Measurements from ENCODE around the gene ALDOA.
"Not testable (repeated sequence)": the region's sequence is repeated elsewhere in the genome, so short reads cannot be mapped to it uniquely, and the experiment has no call there.

Gene ALDOA

DNA sequence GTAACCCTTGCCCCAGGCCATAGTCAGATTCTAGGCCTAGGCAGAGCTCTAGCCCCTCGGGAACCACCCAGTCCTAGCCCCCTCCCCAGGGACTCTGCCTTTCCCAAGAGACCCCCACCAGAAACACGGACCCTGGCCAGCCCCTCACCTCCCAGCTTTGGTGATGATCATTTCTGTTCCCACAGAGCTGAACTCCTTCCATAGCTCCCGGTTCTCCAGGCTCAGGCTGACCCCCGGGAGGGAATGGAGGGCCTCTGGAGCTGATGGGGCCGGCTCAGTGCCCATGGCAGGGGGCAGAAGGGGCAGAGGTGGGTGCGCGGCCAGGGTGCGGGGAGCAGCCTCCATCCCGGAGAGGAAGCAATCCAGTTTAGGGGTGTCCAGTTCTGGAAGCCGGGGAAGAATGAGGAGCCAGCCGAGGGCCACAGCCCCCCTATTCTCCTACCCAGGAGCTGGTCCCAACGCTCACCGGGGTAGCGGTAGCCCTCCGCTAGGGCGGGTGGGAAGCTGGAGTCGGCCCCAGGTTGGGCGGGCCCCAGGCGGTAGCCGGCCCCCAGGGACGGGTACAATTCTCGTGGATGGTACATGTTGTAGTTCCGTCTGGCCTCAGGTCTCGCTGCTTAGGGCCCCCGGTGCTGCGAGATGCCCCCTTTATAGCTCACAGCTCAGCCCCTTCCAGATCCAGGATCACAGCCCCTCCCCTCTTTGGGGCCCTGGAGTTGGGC lies 25.2 kb downstream of the ALDOA start:
- DNase-seq (ENCODE audit: low read depth), result no peak

DNA sequence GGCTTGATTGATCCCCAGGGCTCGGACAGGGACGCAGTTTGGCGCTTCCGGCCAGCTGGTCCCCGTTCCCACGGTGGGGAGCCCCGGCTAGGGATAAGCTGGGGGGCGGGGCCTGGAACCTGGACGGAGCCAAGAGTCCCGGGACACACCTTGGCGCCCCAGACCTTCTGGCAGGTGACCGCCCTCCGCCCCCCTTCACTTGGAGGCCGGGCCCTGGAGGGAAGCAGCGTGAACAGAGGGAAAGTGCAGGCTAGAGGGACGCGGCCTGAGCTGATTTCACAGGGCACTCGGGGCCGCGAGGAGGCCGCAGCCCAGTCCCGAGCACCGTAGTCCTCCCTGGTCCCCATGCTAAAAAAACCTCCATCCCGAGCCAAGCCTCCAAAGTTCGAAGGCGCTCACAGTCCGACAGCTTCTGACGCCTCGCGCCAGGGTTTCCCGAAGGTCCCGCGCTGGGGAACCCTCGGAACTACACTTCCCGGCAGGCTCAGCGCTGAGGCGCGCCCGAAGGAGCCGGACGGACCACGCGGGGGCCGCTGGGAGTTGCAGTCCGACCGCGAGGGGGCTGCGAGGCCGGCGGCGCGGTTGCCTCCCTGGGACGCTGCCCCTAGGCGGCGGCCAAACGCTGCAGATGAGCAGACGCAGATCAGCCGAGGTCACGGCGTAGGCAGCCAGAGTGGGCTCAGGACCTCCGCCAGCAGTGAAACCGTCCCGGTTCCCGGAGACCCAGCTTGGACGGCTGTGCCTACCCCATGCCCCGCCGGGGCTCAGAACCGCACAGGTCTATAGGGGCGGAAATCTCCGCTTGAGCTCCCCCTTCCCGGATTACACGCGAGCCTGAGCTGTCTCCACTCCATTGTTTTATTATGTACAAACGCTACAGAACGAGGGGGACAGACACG lies 26.2 kb downstream of the ALDOA start, which contains the start of gene TBX6:
Gene TBX6, minus strand, starts transcription at position 451 of the 899 bp plus-strand sequence. CDS start 731 bp downstream, outside the sequence.
- DNase-seq (ENCODE audit: low read depth), result peak; percentile 91

DNA sequence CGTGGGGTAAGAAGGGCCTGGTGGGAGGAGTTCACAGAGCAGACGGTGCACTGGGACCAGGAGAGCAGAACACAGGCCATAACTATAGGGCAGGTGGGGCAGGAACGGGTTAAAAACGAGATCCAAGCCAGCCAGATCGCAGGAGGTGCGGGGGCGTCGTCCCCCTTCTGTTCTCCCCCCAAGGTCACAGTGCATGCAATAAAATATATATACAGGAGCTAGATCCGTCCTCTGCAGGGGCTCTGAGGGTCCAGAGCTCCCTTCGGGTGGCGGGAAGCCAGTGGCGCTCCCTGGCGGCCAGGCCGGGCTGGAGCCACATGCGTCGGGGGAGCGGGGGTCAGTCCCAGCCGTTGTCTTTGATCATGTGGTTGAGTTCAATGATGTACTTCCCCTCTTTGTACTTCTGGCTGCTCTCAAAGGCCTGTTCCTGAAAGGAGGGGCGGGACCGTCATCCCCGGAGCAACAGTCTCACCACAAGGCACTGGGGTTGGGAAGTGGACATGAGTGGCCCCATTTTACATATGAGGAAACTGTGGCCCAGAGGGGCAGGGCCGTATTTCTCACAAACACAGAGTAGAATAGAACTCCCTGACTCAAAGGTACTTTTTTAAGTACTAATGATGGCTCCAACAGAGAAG lies 26.9 kb downstream of the ALDOA start:
- DNase-seq (ENCODE audit: low read depth), result peak; percentile 37

DNA sequence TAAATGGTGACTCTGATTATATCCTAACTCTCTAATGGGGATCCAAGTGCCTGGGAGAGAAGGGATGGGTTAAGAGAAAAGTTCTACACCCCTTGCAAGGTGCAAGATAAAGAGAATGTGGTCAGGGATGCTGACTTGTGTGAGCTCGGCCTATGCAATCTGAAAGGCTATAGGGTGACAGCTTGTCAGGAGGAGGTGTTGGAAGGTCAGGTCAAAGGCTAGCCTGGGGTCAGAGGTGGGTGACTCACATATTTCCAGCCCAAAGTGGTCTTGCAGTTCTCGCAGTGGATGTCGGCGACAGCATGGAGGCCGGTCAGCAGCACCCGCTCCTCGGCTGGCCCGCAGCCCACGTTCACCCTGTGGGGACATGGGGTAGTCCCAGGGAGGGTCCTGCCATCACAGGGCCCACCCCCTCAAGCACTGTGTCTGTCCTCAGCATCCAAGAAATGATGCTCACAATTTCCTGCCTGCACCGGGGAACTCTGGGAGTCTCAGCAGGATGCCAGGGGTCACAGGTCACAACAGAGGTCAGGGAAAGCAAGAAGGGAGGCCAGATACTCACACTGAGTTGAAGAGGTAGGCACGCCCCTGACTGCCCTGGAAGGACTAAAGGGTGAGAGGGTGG lies 29.1 kb downstream of the ALDOA start:
- no peak for DNase-seq (ENCODE audit: low read depth)

DNA sequence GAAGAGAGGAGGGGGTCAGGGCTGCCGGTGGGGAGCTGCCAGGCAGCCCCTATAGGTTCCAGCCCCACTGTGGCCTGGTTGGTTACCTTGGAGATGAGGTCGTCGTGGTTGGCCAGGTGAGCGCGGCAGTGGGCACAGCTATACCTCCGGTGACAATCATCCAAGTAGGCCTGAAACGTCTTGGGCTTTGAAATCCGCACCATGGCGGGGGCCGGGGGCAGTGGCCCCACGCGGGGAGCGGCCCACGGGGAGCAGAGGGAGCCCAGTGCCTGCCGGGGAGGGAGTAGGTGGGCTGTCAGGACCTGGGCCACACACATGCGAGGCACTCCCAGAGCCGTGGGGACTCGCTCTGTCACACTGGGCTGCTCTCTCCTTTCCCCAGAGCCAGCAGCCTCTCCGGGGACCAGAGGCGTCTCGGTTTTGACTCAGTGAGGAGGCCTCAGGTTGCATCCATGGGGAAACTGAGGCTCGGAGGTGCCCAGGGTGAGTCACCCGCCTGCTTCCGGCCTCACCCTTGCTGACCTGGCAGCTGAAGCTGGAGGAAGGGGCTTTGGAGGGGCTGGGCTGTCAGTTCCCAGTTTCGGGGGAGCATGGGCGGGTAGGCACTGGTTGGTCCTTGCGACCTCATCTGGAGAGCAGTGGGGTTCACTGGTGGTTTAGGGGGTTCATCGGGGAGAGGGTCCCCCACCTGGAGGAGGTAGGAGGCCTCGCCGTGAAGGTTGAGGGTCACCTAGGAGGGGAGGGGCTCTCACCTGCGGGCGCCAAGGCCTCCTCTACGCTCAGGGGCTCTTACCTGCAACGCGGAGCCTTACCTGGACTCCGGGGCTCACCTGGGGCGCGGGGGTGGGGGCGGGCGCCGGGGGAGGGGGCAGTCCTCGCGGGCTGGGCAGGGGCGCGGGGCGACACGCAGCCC lies 29.9 kb downstream of the ALDOA start:
- no peak for DNase-seq (ENCODE audit: low read depth)

DNA sequence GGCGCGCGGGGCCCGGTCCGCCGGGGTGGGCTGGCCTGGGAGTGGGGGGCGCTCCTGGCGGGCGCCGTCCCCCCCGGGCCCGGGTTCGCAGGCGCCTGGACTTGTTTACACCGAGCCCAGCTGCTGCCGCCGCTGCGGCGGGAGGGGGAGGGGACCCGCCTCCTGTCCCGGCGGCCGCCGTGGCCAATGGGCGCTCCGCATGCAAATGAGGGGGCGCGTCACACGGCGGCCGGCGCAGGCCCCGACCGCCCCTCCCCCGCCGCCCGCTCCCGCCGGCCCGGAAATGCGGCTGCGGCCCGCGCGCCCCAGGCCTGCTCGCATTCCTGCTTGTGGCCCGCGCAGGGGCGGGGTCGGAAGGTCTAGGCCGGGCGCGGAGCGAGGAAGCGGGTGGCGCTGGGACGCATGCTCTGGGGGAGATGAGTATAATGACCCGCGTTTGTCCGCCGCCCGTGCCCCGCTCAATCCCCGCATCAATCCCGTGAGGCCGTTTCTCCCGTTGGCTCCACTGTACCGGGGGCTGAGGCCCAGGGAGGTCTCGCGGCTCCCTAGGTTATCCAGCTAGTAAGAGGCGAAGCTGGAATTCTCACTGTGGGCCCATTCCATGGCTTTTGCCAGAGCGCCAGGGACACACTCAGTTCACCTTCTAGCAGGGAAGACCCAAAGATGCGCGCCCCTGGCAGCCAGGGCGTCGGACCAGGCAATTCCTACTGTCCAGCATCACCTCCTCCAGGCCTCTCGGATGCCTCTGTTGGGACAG lies 30.7 kb downstream of the ALDOA start, which contains the start of gene YPEL3:
Gene YPEL3, minus strand, starts transcription at position 109 of the 757 bp plus-strand sequence. CDS start 731 bp downstream, outside the sequence.
- peak; percentile 86 for DNase-seq (ENCODE audit: low read depth)

DNA sequence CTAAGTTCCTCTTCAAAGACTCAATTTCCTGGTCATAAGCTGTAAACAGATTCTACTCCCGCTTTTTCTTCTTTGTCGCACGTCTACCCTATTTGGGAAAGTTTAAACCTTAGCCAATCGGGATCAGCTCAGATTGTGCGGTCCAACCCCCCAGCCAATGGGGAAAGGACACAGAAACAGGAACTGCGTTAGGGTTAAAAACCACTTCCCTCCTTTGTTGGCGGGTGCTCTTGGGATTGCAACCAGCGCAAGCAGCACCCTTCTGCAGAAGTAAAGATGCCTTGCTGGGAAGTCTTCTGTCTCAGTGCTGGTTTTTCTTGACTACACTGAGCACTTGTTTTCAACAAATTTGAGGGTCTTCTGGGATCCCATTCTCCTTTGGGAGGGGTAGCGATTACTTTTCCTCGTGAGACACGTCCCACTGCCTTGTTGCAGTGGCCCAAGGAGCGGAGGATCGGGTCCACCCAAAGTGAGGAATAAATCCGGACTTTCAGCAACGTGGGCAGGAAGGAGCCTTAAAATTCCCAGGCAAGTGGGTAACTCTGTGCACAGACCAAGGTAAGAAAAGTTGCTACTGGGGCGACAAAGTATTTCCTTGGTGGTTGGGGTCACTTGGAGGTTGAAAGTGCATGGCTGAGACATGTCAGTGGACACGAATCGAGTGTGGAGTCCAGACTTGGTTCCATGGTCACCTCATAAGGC lies 31.5 kb downstream of the ALDOA start:
- no peak for DNase-seq (ENCODE audit: low read depth)

DNA sequence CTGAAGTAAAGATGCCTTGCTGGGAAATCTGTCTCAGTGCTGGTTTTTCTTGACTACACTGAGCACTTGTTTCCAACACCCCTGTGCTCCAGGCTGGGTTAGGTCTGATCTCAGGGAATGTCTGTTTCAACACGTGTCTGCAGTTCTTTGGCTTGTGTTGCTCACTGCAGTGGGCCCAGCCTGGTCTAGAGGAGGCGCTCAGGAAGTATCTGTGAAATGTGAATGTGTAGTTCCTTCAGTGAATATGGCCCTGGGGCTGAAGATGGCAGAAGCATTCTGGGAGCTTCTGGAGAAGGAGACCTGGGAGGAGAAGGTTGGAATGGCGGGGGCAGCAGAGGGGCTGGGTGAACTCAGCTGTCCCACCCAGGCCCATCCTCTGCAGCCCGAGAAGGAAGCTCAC lies 38.5 kb downstream of the ALDOA start:
- DNase-seq (ENCODE audit: low read depth), result no peak

DNA sequence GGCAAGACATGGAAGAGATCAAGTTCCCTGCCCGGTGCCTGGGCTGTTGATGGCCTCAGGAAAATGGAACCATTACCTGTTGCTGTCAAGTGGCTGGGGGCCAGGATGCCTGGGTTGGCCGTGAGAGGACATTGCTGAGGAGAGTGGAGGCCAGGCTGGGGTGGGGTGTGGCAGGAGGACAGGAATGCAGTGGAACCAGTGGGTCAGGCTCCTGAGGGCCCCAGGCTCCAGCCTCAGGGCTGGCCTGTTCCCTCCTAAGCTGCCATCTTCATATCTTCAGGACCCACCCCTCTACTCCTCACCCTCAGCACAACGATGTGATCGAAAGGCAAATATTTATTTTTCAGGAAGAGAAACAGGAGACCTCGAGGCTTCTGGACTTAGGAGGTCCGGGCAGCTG lies 38.9 kb downstream of the ALDOA start:
- DNase-seq (ENCODE audit: low read depth), result no peak

DNA sequence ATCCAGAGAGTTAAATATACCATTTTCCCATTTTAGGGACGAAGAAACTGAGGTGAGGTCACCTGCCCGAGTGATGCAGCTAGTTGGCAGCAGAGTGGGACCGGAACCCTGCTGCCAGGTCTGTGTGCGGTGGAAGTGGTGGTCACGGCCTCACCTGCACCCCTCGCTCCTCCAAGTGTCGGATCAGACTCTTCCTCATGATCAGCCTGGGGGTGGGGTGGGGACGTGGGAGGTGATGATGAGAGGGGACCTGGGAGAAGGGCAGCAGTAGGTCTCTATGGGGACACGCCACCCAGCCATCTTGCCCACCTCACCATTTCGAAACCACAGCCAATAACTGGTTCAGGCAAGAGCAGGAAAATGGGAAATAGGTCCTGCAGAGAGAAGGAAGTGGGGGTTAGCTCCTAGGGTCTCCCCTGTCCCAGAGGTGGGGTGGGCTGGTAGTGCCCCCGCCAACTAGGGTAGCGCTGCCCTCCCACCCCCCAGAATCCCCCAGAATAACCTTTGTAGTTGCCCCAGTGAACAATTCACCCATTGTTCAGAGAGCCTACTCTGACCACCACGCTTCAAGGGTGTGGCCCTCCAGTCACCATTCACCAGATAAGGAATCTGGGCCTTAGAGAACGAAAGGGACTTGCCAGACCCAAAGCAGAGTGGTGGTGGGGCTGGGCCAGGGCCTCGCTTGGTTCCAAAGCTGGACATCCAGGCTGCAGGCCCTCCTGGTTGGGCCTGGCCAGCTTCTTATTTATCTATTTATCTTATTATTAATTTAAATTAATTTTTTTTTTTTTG lies 42.7 kb downstream of the ALDOA start:
- DNase-seq (ENCODE audit: low read depth), result no peak

DNA sequence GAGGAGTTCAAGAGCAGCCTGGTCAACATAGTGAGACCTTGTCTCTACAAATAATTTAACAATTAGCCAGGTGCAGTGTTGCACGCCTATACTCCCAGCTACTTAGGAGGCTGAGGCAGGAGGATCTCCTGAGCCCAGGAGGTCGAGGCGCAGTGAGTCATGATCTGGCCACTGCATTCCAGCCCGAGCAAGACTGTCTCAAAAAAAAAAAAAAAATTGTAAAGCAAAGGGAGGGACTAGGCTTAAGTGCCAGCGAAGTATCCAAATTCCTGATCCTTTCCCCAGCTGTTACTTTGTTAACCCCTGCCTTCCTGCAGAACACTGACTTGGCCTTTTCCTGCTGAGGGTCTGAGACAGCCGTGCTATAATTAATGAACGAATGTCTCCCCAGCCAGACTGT lies 45.1 kb downstream of the ALDOA start:
- DNase-seq (ENCODE audit: low read depth), result no peak

DNA sequence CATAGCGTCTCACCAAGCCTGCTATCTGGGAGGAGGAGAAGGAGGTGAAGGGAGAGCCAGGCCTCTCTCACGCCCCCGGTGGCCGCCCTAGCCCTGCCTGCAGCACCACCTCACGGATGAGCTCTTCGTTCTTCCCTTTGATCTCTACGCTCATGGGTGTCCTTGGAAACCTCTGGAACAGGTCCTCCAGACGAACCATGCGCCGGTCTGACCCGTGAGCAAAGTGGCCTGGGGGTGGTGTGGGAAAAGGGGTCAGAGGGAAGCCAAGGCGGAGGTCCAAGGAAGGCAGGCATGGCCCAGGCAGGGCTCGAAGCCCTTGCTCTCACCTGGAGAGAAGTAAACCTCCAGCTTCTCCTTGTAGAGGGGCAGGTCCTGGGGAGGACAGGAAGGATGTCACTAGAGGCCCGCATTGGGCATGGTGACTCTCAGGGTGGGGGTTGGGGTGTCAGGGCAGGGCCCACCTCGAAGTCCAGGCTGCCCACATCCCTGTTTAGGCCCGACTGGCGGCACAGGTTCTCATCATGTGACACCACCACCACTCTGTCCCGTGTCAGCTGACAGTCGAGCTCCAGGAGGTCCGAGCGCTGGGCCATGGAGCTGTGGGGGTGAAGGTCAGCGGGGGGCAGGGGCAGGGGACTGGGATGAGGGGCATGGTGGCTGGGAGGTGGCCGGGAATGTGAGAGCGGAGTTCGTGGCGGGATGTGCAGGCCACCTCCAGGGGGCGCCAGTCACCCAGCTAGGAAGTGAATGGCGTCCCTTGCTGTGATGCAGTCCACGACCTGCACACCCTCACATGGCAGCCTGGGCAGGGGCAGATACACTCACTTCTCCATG lies 46.9 kb downstream of the ALDOA start:
- peak; percentile 26 for DNase-seq (ENCODE audit: low read depth)

DNA sequence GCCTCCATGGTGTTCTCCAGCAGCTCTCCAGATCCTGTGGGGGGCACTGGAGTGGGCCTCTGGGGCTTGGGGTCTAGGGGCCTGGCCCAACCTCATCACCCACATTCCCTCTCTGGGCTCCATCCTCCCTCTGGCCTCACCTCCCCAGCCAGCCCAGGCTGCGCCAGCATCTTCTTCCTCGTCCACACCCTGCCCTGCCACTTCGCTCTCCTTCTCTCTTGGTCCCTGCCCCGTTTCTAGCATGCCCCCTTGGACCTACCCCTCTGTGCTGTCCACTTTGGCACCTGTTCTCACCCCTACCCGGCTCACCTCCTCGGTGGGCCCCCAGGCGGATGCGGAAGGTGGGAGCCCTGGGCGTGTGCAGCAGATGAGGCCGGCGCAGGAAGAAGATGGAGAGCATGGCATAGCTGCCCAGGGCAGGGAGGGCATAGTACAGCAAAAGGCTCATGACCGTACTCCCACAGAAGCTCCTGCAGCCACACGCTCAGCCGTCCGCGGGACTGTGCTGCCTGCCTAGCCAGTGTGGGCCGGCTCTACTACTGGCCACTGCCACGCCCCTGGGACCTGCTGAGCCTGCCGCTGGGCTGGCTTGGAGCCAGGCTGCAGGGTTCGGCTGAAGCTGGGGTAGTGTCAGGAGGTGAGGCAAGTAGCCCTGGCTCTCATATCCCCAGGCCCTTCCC lies 47.6 kb downstream of the ALDOA start, which contains the start of gene GDPD3:
Gene GDPD3, minus strand, starts transcription at position 507 of the 680 bp plus-strand sequence. Its CDS starts 59 bp downstream, at position 448.
- DNase-seq (ENCODE audit: low read depth), result no peak

DNA sequence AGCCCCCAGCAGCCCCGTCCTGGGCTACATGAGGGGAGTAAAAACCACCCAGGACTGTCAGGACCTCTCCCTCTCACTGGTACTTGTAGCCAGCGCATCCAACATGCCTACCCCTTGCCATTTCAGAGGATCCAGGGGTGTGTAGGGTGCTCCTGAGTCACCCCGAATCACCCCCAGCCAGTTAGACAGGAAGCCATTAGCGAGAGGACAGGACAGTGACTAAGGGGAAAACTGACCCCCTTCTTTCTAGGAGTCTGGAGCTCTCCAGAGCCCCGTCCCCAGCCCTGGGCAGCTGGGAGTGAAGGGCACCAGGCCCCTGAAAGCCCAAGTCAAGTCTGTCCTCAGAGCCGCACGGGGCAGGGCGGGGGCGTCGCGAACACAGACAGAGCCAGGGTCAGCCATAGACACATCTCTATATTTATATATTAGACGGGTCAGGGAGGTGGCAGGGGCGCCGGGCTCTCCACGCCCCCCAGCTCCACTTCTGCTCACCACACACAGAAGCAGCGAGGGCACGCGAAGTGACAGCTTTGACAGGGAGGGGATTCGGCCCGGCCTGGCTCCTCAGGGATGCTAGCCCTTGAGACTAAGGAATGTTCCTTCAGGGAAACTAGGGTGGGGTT lies 48.3 kb downstream of the ALDOA start:
- no peak for DNase-seq (ENCODE audit: low read depth)

DNA sequence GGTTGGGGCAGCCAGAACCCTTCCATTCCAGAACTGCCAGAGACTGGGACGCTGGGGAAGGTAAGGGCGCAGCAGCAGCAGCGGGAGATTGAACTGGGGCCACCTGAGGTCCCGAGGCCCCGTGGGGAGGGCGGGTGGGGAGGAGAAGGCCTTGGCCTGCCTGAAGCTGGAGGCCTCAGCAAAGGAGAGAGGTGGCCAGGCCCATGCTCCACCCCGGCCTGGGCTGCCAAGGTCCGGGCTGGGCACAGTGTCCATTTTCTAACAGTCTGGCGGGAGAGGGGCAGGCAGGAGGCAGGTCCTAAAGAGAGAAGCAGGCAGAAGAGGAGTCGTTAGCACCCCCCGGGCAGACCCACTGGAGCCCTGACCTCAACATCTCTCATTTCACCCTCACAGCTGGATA lies 48.9 kb downstream of the ALDOA start:
- DNase-seq (ENCODE audit: low read depth), result no peak

DNA sequence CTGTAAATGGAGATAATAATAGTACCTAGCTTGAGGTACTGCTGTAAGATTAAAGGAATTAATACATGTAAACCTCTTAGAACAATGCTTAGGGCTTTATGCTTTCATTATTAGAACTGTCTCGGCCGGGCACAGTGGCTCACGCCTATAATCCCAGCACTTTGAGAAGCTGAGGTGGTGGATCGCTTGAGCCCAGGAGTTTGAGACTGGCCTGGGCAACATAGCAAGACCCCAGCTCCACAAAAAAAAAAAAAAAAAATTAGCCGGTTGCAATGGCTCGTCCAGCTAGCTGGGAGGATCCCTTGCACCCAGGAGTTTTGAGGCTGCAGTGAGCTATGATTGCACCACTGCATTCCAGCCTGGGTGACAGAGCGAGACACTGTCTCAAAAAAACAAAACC lies 49.3 kb downstream of the ALDOA start:
- DNase-seq (ENCODE audit: low read depth), result not testable (repeated sequence)

DNA sequence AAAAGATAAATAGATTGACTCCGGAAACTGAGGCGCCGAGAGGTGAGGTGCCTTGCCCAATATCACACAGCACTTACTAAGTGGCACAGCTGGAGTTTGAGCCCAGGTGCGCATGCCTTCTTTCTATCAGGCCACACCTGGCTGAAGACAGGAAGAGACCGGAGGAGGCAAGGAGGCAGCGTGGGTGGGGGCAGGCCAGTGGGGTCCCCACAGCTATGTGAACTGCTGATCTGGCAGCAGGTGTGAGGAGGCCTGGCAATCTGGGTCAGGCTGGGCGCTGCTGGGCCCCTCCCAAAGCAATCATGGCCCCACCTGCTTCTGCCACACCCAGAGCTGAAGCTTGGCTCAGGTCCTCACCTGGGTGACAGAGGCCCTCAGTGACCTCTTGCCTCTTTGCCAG lies 49.7 kb downstream of the ALDOA start:
- DNase-seq (ENCODE audit: low read depth), result peak; percentile 11
